Esophagus muscularis mucosa (tissue), 3 donors: Measurements from ENCODE around the gene CBLN1.

ENCODE experiments used
- EP300 ChIP-seq: sonication (generic); formaldehyde crosslinking; IDR thresholded peaks from one replicate; pipeline ENCODE4 v1.6.1; 2017; ENCODE audit warnings: antibody characterized with exemption
- TF ChIP-seq, protein P1 (sequence below), 3 experiments: fragments of 200-600 bp in 2 of 3; fragments of 450-650 bp in 1 of 3; sonication (generic) in 2 of 3; IDR thresholded peaks; one replicate each; pipeline ENCODE4 v1.5.1; 2017 to 2019; ENCODE audit warnings: antibody characterized with exemption in 3 of 3, mild to moderate bottlenecking in 2 of 3, moderate library complexity in 1 of 3

DNA sequence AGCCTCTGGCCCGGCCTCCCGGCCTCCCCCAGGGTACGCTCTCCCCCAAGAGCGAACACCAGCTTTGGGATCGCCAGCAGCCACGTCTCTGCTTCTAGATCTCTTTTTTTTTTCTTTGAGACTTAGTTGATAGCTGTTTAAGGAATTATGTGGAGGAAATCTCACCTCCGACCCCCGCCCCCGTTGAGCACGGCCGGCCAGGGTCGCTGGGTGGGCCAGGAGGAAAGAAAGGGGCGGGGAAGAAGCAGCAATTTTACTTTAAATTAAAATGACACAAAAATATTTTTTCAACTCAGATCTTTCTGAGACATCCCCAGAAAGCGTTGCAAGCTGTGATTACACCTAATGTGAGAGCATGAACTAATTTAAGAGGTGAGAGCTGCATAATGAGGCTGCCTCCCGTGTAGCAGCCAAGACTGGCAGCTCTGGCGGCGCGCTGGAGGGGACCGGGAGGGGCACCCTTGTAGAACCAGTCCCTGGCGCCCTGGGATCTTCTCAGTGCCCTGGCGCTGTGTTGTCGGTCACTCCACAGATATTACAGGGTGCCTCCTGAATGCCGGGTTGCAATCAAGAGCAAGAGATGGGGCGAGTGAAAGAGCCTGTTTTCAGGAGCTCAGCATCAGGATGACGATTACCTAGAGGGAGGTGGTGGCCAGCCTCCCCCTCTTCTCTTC, 1.9 kb upstream of the CBLN1 start:
- TF ChIP-seq, protein P1, sequence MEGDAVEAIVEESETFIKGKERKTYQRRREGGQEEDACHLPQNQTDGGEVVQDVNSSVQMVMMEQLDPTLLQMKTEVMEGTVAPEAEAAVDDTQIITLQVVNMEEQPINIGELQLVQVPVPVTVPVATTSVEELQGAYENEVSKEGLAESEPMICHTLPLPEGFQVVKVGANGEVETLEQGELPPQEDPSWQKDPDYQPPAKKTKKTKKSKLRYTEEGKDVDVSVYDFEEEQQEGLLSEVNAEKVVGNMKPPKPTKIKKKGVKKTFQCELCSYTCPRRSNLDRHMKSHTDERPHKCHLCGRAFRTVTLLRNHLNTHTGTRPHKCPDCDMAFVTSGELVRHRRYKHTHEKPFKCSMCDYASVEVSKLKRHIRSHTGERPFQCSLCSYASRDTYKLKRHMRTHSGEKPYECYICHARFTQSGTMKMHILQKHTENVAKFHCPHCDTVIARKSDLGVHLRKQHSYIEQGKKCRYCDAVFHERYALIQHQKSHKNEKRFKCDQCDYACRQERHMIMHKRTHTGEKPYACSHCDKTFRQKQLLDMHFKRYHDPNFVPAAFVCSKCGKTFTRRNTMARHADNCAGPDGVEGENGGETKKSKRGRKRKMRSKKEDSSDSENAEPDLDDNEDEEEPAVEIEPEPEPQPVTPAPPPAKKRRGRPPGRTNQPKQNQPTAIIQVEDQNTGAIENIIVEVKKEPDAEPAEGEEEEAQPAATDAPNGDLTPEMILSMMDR (IDR thresholded peaks at IDR 0.05): no peak
- TF ChIP-seq EP300: no peak
